ENCODE measurements around the gene NT5M.

DNA sequence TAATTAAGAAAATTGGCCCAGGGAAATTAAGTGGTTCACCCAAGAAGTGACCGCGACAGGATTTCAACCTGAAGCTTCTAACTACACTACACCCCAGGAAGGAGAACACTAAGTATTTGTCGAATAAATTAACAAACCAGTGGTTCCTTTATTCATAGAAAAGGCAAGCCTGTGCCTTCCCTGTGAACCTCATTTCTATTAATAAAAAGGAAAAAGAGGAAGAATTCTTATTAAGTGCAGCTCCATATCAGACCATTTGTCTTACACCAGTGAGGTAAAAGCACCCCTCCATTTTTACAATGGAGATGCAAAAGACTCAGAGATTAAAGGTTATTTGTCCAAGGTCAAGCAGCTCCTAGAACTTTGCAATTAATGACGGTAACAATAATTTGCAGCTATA, 23.9 kb upstream of the NT5M start:
- TF ChIP-seq CTCF (IDR thresholded peaks at IDR 0.05; ENCODE audit: insufficient read depth, low read depth, low read length), result no peak
- no peak for TF ChIP-seq EZH2 (IDR thresholded peaks at IDR 0.05; ENCODE audit: insufficient read depth, low read length)

All from astrocyte (in vitro differentiated cells and primary cell).